ENCODE data around the gene MED22.
"Not testable (repeated sequence)": the region's sequence is repeated elsewhere in the genome, so short reads cannot be mapped to it uniquely, and the experiment has no call there.

Gene MED22

DNA sequence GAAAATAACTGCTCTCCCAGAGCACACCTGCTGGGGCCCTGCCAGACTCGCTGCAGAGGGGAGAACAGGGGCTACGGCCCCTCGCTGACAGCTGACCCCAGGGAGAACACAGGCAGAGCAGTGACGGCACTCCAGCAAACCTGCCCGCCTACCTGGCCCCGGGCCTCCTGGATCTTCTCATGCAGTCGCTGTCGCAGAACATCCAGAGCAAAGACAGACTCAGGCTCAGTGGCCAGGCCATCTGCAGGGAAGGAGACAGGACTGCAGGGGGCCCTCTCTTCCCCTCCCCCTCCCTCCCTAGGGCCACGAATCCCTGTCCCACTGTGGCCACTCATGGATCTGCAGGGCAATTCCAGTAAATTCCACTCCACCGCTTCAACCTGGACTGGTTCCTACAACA is 14.4 kb downstream of the MED22 start:
- DNase-seq = no peak

DNA sequence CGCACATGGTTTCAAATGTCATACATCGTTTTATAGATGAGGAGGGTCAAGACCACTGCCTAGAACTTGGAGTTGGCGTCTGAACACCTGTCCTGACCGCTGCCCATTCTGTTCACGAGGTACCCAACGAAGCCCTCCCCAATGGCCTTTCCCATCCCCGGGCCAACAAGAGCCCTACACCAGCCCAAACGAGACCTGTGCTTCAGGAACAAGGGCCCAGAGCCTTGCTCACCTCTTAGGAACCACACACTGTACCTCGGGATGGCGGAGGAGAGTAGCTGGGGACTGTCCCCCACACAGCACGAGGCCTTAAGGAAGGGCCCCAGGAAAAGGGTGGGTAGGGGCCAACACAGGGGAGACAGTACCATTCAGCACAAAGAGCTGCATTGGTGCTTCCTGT is 14.9 kb downstream of the MED22 start:
- DNase-seq = no peak

DNA sequence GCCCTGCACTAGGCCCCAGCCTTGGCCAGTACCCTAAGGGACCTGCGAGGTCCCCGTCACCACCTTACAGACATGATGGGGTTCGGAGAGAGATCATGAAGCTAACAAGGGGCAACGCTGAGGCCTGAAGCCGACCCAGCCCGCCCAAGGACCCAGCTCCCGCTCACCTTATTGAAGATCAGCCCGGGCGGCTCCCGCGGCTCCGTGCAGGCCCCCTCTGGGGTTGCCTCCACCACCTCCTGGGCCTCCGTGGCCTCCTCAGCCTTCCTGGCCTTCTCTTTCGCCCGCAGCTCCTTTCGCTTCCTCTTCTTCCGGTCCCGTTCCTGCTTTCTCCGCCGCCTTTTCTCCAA is 15.6 kb downstream of the MED22 start:
- no peak for DNase-seq

DNA sequence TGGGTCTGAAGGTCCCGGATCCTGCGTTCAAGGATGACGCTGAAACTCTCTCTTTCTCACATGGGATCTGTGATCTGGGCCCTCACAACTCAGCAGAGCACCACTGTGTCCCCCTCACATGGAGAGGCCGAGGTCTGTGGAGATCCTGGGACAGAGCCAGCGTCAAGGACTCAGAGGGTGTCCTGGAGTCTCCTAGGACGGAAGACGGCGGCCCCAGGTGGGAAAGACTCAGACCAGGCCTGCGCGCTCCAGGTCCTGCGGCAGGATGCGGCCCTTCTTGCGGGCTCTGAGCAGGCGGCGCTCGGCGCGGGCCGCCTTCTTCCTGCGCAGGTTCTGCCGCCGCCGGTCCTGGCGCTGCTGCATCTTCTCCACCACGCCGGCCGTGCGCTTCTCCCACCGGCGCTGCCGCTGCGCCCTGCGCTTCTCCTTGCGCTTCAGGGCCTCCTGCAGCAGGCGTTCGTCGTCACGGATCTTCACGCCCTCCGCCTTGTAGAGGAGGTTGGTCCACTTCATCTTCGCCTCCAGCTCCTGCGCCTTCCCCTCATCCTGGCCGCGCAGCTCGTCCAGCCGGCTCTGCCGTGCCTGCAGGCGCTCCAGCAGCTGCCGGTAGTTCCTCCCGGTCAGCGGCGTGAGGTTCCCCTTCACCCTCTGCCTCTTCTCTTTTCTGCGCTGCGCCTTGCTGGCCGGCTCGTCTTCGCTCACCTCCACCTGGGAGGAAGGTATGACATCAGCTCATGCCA is 16.1 kb downstream of the MED22 start:
- DNase-seq = no peak

DNA sequence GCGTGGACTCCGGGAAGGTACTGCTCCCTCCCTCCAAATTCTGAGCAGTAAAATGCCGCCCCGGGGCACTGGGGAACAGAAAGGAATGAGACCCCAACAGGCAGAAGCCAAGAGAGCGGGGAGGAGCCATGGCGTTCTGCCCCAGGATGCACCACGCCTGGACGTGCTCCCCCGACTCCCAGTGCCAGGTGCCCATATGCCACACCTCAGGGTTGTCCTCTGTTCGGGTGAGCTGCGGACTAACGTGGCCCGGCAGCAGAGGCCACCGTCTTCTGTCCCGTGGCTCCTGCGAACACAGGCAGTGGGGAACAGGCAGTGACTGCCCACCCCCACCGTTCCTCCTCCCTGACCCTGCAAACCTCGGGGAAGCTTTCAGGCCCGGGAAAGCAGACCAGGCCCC is 16.7 kb downstream of the MED22 start:
- DNase-seq = no peak

DNA sequence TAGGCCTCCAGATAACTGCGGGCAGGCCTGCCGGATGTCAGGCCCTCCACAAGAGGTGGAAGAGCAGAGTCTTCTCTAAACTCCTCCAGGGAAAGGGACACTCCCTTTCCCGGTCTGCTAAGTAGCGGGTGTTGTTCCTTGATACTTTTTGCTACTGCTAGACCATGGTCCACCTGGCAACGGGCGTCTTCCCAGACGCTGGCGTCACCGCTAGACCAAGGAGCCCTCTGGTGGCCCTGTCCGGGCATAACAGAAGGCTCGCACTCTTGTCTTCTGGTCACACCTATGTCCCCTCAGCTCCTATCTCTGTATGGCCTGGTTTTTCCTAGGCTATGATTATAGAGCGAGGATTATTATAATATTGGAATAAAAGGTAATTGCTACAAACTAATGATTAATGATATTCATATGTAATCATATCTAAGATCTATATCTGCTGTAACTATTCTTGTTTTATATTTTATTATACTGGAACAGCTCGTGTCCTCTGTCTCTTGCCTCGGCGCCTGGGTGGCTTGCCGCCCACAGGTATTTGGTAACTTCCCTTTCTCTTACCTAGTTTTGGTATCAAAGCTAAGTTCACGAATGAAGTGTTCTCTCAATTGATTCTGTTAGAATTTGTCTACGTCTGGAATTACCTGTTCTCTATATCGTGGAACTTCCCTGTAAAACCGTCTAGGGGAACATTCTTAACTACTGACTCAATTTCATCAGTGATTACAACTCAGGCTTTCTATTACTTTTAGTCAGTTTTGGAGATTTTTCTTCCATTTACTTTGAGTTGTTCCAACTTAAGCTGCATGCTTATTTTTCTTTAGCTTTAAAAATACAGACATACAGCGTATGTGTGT is 18.4 kb downstream of the MED22 start:
- DNase-seq = not testable (repeated sequence)

DNA sequence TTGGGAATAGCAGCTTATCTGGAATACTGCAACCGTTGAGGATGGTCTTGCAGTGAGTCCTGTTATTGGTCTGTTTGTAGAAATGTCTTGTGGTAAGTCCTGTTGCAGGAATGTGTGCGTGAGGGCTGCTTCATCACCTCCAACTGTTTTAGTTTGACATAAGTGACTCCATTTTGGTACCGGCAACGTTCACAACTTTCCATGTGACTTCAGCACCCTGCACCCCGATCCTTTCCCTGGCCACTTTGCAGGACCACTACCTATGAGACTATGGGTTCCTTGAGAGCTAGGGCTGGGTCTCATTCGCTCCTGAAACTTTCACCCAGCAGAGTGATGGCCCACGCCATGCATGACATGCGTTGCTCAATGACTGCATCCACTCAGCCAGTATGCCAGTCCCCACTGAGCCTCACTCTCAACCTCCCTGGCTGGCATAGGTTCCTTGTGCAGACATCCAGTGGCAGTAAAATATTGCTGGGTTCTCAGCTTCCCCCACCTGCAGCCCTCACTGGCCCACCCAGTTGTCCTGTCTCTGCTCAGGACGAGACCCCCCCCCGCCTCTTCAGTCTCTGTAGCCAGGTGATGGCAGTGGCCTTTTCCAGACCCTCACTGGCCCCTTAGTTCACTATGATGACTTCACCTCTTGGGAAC is 20.0 kb downstream of the MED22 start:
- DNase-seq = no peak

DNA sequence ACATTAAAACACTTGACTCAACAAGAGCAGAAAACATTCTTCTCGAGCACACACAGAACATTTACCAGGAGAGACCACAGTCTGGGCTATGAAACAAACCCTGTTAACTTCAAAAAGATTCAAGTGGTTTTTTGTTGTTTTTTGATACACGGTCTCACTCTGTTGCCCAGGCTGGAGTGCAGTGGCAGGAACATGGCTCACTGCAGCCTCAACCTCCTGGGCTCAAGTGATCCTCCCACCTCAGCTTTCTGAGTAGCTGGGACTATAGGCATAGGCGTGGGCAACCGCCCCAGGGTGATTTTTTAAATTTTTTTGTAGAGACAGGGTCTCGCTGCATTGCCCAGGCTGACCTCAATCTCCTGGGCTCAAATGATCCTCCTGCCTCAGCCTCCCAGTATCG is 20.9 kb downstream of the MED22 start:
- not testable (repeated sequence) for DNase-seq

DNA sequence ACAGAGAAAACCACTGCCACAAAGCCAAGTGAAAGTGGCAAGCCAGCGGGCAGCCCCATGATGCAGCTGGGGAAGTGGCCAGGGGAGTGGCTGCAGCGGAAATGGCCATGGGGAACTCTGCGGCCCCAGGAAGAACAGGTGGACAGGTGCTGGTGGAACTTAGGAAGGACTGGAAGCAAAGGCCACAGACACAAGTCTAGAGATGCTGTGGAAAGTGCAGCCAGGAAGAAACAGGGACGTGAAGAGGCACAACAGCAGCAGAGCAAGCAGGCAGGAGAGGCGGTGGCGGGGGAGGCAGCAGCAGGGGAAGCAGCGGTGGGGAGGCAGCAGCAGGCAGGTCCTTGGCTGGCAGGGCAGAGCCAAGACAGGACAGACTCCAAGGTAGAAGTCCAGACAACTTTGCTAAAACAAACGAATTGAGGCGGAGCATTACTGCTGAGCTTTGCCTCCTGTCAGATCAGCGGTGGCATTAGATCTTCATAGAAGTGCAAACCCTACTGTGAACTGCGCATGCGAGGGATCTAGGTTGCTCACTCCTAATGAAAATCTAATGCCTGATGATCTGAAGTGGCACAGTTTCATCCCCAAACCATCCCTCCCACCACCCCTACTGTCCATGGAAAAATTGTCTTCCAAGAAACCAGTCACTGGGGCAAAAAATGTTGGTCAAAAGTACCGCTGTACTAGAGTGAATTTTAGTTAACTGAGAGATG is 23.8 kb downstream of the MED22 start:
- DNase-seq = no peak

DNA sequence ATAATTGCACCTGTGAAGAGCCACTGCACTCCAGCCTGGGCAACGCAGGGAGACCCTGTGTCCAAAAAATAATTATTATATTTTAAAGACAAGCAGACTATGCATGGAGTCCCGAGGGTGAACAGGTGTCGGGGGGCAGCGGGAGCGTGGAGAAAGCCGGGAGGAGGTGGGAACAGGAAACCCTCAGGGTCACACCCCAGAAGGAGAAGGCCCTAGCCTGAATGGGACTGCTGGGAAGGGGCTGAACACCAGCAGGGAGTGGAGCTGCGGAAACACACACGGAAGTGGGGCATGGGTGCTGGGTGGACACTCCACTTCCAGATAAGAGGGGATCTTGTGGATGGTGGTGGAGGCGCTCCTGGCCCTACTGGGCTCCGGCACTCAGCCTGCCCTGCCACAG is 24.7 kb downstream of the MED22 start:
- DNase-seq = no peak

DNA sequence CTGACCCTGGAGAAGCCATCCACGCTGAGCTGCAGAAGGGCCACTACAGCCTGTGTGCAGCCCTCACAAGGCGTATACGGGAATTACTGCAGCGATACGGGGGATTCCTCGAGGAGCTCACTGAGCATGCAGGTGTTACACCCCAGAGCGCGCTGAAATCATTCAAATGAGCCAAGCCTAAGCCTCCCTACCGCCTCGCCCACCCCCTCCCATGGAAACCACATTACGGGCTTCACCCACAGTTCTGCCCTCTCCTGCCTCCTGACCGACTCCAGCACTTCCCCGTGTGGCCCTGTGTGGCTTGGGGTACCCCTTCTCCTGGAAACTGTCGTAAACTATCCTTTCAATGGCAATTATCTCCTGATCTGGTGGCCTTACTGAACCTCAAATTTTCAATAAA is 25.2 kb downstream of the MED22 start:
- no peak for DNase-seq

DNA sequence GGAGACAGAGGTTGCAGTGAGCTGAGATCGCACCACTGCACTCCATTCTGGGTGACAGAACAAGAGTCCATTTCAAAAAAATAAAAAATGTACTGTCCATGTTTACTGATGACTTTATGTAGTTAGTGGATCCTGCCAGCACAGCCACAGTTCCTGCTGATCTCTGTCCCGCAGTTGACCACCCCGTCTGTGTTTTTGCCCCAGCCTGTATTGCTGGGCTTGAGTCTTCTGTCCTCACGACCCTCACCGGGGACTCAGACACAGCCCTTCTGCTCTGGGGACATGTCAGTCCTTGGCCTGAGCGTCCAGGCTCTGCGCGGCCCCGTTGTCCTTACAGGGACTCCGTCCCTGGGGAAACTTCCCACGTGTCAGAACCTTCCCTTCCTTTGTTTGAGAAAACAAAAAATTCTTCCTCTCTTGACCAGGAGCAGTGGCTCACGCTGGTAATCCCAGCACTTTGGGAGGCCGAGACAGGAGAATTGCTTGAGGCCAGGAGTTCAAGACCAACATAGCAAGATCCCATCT is 26.5 kb downstream of the MED22 start:
- DNase-seq = no peak

DNA sequence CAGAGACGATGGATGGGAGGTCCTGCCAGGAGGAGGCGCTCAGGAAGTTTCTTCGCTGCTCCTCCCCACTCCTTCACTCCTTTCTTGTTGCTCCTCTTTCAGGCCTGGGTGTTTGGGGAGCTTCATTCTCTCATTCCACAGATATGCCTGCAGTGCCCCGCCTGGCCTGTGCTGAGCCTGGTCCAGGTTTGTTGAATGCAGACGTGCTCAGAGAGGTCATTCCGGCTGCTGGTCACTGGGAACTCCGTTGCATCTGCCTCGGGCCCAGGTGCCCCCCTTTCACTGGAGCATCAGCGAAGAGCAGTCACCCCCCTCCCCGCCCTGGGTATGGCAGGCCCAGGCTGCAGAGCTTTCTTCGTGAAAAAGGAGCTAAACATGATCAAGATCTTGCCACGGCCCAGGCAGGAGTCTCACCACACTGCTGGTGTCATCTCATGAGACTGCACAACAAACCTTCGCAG is 27.5 kb downstream of the MED22 start:
- no peak for DNase-seq

DNA sequence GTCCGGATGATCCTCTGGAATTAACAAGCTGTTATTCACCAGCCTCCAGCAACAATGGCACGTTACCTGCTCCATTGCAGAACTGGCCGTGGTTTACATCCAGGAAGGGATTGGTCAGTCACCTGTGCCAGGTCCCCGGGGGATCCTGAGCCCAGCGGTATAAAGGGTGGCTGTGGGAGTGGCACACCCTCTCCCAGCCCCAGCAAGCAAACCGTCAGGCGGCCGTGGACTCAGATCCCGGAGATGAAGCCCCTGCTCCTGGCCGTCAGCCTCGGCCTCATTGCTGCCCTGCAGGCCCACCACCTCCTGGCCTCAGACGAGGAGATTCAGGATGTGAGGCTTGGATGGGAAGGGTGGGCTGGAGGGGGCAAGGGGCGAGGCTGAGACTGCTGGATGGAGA is 30.4 kb downstream of the MED22 start:
- DNase-seq = not testable (repeated sequence)

DNA sequence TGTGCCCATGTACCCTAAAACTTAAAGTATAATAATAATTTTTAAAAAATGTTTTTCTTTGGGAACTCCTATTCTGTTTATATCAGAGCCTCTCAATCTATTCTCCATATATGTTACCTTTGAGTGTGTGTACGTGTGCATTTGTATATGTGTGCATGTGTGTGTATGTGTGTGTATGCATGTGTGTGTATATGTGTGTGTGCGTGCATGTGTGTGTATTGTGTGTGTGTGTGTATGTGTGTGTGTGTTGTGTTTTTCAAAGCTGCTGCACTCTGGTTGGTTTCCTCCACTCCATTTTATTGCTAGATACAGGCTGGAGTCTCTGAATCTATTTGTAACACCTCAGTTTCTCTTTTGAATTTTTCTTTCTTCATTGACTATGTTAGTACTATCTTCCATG is 31.9 kb downstream of the MED22 start:
- DNase-seq = no peak

DNA sequence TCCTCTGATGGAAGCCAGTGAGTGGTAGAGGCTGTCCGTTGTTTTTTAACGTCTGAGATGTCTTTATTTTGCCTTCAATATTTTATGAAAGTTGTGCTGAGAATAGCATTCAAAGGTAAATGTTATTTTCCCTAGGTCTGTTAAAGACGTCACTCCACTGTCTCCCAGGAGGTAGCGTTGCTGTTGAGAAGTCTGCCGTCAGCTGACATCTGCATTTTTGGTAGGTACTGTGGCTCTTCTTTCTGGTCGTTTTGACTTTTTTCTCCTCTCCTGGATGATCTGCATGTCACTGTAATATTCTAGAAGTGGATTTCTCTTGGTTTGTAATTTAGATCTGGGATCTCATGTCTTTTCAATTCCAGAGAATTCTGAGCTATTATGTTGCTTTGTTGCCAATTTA is 38.3 kb downstream of the MED22 start:
- DNase-seq = no peak

DNA sequence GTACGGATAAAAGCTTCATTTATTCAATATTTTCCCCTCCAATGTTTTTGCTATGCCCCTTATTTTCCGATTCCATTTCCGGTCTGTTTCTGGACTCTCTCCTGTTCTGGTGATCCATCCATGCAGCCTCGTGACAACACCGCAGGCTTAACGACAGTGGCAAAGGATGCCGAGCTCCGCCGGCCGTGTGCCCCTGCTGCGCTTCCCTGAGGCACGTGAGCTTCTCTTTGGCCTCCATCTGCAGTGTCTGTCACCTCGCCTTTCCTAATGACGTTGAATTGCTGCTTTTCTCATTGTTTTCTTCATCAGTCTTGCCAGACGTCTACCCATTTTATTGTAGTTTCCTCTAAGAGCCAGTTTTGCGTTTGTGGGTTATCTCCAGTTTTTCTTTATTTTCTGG is 40.6 kb downstream of the MED22 start:
- no peak for DNase-seq

DNA sequence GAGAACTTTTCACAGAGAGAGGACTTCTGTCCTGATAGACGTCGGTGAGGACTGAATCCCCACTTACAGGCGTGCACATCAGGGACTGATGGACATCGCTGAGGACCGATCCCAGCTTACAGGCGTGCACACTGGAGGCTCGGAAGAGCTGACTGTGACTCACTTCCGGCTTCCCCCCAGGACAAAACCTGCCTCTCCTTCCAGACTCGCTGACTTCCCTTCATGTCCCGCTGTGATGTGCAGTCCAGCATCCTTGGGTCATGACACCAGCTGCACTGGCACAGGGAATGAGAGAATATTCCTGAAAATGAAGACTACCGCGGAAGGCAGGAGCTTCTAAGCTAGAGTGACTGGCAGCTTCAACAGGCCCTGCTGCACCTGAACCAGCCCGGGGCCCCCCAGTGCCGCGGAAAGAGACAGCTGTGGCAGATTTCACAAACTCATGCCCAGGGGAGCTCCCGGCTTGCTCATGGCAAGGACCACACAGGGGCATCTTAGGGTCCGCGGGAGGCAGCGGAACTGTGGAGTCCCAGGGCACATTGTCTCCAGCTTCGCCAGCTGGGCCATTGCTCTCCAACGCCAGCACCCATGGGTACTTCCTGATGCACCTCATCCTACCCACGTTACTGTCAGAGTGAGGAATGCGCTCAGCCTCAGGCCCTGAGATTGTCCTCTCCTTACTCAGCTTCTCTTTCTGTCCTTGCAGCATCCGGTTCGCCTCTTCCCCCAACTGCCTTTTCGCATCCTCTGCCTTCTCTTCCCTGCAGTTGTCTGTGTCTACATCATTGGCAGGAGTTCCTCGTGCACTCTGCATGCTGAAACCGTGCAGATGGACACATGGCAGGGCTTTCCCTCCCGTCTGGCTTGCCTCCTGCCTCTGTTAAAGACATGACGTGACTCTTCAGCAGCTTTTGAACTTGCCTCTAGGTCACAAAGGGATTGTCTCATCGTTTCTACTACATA is 41.4 kb downstream of the MED22 start:
- DNase-seq = no peak

DNA sequence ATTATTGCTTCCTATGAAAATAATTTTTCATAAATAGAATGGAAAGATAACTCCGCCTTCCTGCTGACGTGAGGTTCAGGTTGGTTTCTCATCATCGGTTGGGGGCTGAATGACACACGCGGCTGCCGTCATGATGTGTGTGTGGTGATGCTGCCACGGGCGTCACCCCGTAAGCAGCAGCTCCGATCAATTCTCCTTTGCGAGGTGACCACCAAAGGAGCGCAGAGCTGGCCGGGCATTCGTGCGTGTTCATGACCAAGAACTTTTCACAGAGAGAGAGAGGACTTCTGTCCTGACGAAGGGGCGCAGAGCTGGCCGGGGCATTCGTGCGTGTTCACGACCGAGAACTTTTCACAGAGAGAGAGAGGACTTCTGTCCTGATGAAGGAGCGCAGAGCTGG is 42.2 kb downstream of the MED22 start:
- DNase-seq = no peak

DNA sequence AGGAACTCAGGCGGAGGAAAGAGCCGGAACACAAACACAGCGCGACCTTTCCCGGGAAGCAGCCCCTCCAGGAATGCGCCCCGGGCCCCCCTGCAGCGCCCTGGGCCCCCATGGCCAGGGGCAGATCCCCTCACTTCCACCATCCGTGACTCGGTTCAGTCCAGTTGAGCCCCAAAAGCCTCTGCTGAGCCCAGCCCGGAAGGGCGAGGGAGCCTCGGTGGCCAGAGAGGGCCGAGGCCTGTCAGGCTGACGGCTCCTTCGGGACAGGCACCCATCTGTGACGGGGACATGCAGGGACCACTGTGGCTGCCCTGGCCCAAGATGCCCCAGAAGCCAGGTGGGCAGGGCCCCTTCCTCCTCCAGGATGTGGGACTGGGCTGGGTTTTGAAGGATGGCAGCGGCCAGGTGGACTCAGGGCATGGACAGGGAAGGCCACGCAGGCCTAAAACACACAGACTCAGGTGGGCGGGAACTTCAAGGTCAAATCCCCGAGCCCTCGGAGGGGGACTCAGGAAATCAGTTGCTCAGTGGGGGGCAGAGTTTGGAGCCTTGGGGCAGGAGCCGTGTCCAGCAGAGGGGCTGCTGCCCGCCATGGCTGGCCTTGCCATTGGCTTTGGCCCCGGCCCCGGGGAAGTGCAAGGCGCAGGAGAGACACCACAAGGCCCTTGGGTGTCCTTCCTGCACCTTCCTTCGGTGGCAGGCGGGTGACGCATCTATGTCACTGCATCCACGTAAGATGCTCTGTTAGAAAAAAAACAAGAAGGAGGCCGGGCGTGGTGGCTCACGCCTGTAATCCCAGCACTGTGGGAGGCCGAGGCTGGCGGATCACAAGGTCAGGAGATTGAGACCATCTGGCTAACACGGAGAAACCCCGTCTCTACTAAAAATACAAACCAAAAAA is 43.2 kb downstream of the MED22 start:
- DNase-seq = no peak

DNA sequence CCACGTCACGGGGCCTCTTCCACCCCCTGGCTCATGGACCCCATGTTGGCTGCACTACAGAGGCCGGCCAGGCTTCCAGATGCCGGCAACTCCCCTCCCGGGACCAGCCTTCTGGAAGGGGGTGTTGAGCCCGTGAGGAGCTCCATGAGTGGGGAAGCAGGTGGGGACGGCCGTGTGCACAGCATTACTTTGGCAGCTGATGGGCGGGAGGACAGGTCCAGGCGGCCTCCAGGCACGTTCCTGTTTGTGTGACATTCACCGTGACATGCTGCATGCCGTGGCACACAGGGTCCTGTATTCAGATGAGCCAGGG is 43.8 kb downstream of the MED22 start:
- DNase-seq = no peak

Measured in activated CD4-positive, alpha-beta T cell treated with anti-CD3 and anti-CD28 coated beads, Interleukin-2, amount 50 U/mL, for 1 hour (primary cell).